SJCRH30 (cell line): ENCODE results near the gene CNTNAP4. TPM values are rescaled to one million over a fixed set of nuclear protein-coding genes. Genes with fewer than 3 reads are reported as not detected.

Source experiments
- DNase-seq, 2 experiments: peaks; one replicate each; pipeline ENCODE4 v3.0.0-alpha.2; 2015 to 2020
- H3K27ac ChIP-seq: fragments of 250-450 bp; sonication (Bioruptor Pico); 2 replicates; pipeline ENCODE4 v1.5.1; 2020; ENCODE audit warnings: mild to moderate bottlenecking, moderate library complexity
- H3K27me3 ChIP-seq: fragments of 250-450 bp; sonication (Bioruptor Pico); 2 replicates; pipeline ENCODE4 v1.5.1; 2020; ENCODE audit warnings: mild to moderate bottlenecking, moderate library complexity
- H3K36me3 ChIP-seq: fragments of 250-450 bp; sonication (Bioruptor Pico); 2 replicates; pipeline ENCODE4 v1.5.1; 2020; ENCODE audit warnings: mild to moderate bottlenecking, moderate library complexity
- H3K4me1 ChIP-seq: fragments of 250-450 bp; sonication (Bioruptor Pico); 2 replicates; pipeline ENCODE4 v1.5.1; 2020; ENCODE audit warnings: mild to moderate bottlenecking, moderate library complexity
- H3K4me3 ChIP-seq: fragments of 250-450 bp; sonication (Bioruptor Pico); 2 replicates; pipeline ENCODE4 v1.5.1; 2020; ENCODE audit warnings: mild to moderate bottlenecking, moderate library complexity
- H3K9me3 ChIP-seq: fragments of 250-450 bp; sonication (Bioruptor Pico); replicated peaks from 2 replicates; pipeline ENCODE4 v1.5.1; 2020; ENCODE audit warnings: mild to moderate bottlenecking, moderate library complexity
- total RNA-seq: library from RNA; depleted of rRNA; stranded (reverse); fragments of >200 nt; shearing (Covaris generic); gene quantifications from 2 replicates; pipeline ENCODE4 v1.2.3, GENCODE V29; 2014

CNTNAP4 gene
- total RNA-seq, 1 experiment from 2014 or later, result not detected

DNA sequence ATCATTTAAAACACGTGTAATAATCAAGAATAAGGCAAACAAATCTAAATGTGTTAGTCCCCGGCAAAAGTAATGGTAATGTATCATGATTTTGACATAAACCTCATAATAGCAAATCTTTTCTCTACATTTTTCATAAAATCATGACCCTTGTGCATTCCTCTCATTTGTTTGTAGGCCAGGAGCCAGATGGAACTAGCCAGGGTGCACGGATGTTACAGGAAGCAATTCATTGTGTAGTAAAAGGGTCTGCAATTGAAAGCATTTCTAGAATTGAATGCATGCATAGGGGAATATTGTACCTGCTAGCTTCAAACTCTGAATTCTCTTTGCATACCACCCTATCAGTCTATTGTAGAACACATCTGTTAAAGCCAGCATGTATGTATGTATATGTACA lies 66.6 kb downstream of the CNTNAP4 start:
- Histone ChIP-seq H3K4me3 (no peak overlapping the region), H3K27me3 (no peaks in the 10 kb centered on the region), H3K36me3 (no peaks in the 10 kb centered on the region), H3K4me1 (no peaks in the 10 kb centered on the region), H3K9me3 (no peaks in the 10 kb centered on the region), H3K27ac (no peak overlapping the region)
- no peak for DNase-seq

- no peak overlapping the region for H3K27ac ChIP-seq
- no peak overlapping the region for H3K4me3 ChIP-seq
- no peaks in the 10 kb centered on the region for H3K9me3 ChIP-seq
- H3K27me3 ChIP-seq, result no peaks in the 10 kb centered on the region
- H3K4me1 ChIP-seq, result no peaks in the 10 kb centered on the region
- no peak for DNase-seq
- no peaks in the 10 kb centered on the region for H3K36me3 ChIP-seq
Observed at GRCh38 chr16:76345163-76345661, 68.0 kb downstream of the CNTNAP4 start.

GRCh38 chr16:76346210-76346609 lies 69.0 kb downstream of the CNTNAP4 start:
- DNase-seq, result no peak
- Histone ChIP-seq H3K36me3 (no peaks in the 10 kb centered on the region), H3K27ac (no peak overlapping the region), H3K4me3 (no peak overlapping the region), H3K27me3 (no peaks in the 10 kb centered on the region), H3K9me3 (no peaks in the 10 kb centered on the region), H3K4me1 (no peaks in the 10 kb centered on the region)

- Histone ChIP-seq H3K4me1 (no peaks in the 10 kb centered on the region), H3K27ac (no peak overlapping the region), H3K36me3 (no peaks in the 10 kb centered on the region), H3K9me3 (no peaks in the 10 kb centered on the region), H3K4me3 (no peak overlapping the region), H3K27me3 (no peaks in the 10 kb centered on the region)
- no peak for DNase-seq
Observed at GRCh38 chr16:76351441-76351840, 74.2 kb downstream of the CNTNAP4 start.

- no peak for DNase-seq
- Histone ChIP-seq H3K4me3 (no peak overlapping the region), H3K9me3 (no peaks in the 10 kb centered on the region), H3K36me3 (no peaks in the 10 kb centered on the region), H3K4me1 (no peaks in the 10 kb centered on the region), H3K27me3 (no peaks in the 10 kb centered on the region), H3K27ac (no peak overlapping the region)
Observed at GRCh38 chr16:76360404-76360803, 83.2 kb downstream of the CNTNAP4 start.

GRCh38 chr16:76370344-76370743 lies 93.1 kb downstream of the CNTNAP4 start:
- no peak overlapping the region for H3K4me3 ChIP-seq
- no peak overlapping the region for H3K27ac ChIP-seq
- H3K36me3 ChIP-seq, result no peaks in the 10 kb centered on the region
- H3K9me3 ChIP-seq, result no peaks in the 10 kb centered on the region
- H3K27me3 ChIP-seq, result no peaks in the 10 kb centered on the region
- DNase-seq, result no peak
- H3K4me1 ChIP-seq, result no peaks in the 10 kb centered on the region

GRCh38 chr16:76371441-76371840 lies 94.2 kb downstream of the CNTNAP4 start:
- no peak for DNase-seq
- H3K27ac ChIP-seq, result no peak overlapping the region
- no peaks in the 10 kb centered on the region for H3K27me3 ChIP-seq
- H3K36me3 ChIP-seq, result no peaks in the 10 kb centered on the region
- H3K4me1 ChIP-seq, result no peaks in the 10 kb centered on the region
- H3K9me3 ChIP-seq, result no peaks in the 10 kb centered on the region
- no peak overlapping the region for H3K4me3 ChIP-seq

DNA sequence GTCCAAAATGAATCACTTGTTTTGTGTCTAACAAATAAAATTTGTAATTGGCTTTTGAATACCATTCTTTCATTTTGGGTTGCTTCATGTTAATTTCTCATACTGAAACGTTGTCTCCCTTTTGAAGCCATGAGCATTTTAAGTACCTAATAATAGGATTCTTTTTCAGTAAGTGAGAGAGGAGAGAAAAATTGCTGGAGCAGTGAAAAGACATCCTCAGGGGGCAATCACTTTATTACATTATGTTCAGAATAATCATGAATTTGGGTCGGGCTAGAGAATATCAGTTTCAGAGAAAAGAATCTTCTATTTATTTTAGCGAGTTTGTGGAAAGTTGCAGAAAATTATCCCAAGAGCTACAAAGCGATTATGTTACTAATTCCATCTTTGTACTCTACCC lies 96.8 kb downstream of the CNTNAP4 start:
- Histone ChIP-seq H3K4me1 (no peaks in the 10 kb centered on the region), H3K4me3 (no peak overlapping the region), H3K27me3 (no peaks in the 10 kb centered on the region), H3K27ac (no peak overlapping the region), H3K36me3 (no peaks in the 10 kb centered on the region), H3K9me3 (no peaks in the 10 kb centered on the region)
- DNase-seq, result no peak

DNA sequence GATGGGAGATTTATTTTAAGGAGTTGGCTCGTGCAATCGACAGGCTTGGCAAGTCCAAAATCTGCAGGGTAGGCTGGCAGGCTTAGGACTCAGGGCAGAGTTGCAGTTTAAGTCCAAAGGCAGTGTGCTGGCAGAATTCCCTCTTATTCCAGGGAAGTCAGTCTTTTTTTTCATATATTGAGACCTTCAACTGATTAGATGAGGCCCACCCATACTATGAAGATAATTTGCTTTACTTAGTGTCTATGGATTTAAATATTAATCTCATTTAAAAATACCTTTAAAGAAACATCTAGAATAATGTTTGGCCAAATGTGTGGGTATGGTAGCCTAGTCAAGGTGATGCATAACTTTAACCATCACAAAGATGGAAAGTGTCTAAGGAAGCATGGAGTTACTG lies 99.8 kb downstream of the CNTNAP4 start:
- H3K4me1 ChIP-seq, result no peaks in the 10 kb centered on the region
- no peak for DNase-seq
- no peak overlapping the region for H3K27ac ChIP-seq
- H3K4me3 ChIP-seq, result no peak overlapping the region
- no peaks in the 10 kb centered on the region for H3K36me3 ChIP-seq
- H3K9me3 ChIP-seq, result no peaks in the 10 kb centered on the region
- H3K27me3 ChIP-seq, result no peaks in the 10 kb centered on the region

DNA sequence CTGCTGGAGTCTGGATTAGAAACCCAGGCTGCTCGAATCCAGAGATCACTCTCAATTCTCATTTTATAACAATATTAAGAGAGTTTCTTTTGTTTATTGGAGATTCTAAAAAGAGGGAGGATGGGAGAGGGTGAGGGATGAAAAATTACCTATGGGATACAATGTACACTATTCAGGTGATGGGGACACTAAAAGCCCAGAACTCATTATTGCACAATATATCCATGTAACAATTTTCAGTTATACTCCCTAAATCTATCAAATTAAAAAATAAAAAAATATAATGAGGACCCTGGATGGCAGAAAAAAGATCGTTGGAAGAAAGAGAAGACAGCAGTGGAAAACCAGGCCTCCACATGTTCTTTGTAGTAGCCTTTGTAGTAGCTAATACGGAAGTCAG lies 100.8 kb downstream of the CNTNAP4 start:
- Histone ChIP-seq H3K27me3 (no peaks in the 10 kb centered on the region), H3K9me3 (no peaks in the 10 kb centered on the region), H3K4me1 (no peaks in the 10 kb centered on the region), H3K27ac (no peak overlapping the region), H3K36me3 (no peaks in the 10 kb centered on the region), H3K4me3 (no peak overlapping the region)
- DNase-seq, result no peak

DNA sequence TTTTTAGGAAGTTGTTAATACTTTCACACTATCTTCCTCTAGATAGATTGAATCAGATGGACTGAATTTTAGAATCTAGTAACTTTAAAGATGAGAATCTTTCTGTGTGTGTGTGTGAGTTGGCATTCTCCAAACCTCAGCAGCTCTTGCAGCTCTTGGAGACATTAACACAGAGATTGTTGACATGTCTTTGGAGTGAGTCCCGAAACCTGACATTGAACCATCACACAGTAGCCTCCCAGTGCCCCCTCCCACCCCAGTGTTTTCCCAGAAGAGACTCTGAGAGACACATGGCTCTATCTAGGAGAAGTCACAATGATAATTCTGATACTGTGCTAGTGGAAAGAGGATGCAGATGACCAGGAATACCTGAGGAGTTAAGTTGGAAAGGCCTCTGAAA lies 103.9 kb downstream of the CNTNAP4 start:
- no peaks in the 10 kb centered on the region for H3K27me3 ChIP-seq
- H3K27ac ChIP-seq, result no peak overlapping the region
- H3K4me1 ChIP-seq, result no peaks in the 10 kb centered on the region
- DNase-seq, result no peak
- no peak overlapping the region for H3K4me3 ChIP-seq
- no peaks in the 10 kb centered on the region for H3K36me3 ChIP-seq
- H3K9me3 ChIP-seq, result no peaks in the 10 kb centered on the region

DNA sequence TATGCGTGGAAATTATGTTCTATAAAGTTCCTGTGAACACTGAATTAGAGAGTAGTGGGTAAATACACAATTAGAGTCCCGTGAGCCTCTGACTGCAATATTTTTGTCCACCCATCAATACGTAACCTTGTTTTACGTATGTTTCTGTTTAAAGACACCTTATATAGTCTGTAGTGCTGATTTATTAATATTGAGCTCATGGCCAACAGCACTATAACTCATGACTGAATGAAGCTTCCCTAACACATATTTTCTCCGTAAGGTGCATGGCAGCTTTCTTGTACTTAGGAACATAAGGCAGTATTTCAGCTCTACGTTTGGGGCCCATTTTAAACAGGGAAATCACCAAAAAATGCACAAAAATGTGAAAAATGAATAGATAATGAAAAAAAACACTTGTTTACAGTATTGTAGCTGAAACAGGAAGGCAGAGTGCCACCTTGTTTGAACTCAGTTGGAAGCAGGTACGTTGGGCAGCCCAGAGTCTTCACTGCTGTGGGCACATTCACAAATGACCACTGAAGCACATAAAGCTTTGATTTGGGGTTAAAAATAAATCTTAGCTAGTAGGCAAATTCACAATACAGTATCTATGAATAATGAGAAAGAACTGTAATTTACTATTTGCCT lies 108.5 kb downstream of the CNTNAP4 start:
- Histone ChIP-seq H3K4me3 (no peak overlapping the region), H3K9me3 (no peaks in the 10 kb centered on the region), H3K36me3 (no peaks in the 10 kb centered on the region), H3K4me1 (no peaks in the 10 kb centered on the region), H3K27ac (no peak overlapping the region), H3K27me3 (no peaks in the 10 kb centered on the region)
- no peak for DNase-seq

- Histone ChIP-seq H3K27me3 (no peaks in the 10 kb centered on the region), H3K4me3 (no peak overlapping the region), H3K9me3 (no peaks in the 10 kb centered on the region), H3K4me1 (no peaks in the 10 kb centered on the region), H3K27ac (no peak overlapping the region), H3K36me3 (no peaks in the 10 kb centered on the region)
- no peak for DNase-seq
Observed at GRCh38 chr16:76386784-76387183, 109.6 kb downstream of the CNTNAP4 start.

- H3K4me1 ChIP-seq, result no peaks in the 10 kb centered on the region
- H3K27me3 ChIP-seq, result no peaks in the 10 kb centered on the region
- H3K4me3 ChIP-seq, result no peak overlapping the region
- no peaks in the 10 kb centered on the region for H3K9me3 ChIP-seq
- H3K27ac ChIP-seq, result no peak overlapping the region
- DNase-seq, result no peak
- no peaks in the 10 kb centered on the region for H3K36me3 ChIP-seq
Observed at GRCh38 chr16:76387994-76388393, 110.8 kb downstream of the CNTNAP4 start.

- H3K9me3 ChIP-seq, result no peaks in the 10 kb centered on the region
- DNase-seq, result no peak
- H3K4me3 ChIP-seq, result no peak overlapping the region
- no peaks in the 10 kb centered on the region for H3K27me3 ChIP-seq
- no peak overlapping the region for H3K27ac ChIP-seq
- no peaks in the 10 kb centered on the region for H3K4me1 ChIP-seq
- H3K36me3 ChIP-seq, result no peaks in the 10 kb centered on the region
Observed at GRCh38 chr16:76389126-76389525, 111.9 kb downstream of the CNTNAP4 start.

DNA sequence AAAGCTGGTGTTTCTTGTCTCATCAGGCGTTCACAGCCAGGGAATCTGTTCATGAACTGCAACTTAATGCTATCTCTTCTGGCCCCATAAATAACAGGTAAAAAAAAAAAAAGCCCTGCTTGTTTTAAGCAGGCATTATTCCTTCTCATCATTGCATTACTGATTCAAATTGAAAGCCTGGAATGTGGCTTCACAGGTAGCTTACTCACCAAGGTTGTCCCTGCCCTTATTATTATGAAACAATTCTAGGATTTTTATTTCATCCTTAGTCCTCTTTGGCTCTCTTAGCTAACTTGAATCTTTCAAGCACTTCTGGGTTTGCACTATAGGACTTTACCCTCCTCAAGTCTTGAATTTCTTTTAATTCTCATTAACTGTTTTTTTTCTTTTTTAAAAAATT lies 113.3 kb downstream of the CNTNAP4 start:
- no peak for DNase-seq
- no peak overlapping the region for H3K27ac ChIP-seq
- H3K36me3 ChIP-seq, result no peaks in the 10 kb centered on the region
- no peaks in the 10 kb centered on the region for H3K9me3 ChIP-seq
- no peak overlapping the region for H3K4me3 ChIP-seq
- no peaks in the 10 kb centered on the region for H3K4me1 ChIP-seq
- no peaks in the 10 kb centered on the region for H3K27me3 ChIP-seq
